Activated CD8-positive, alpha-beta T cell treated with anti-CD3 and anti-CD28 coated beads, Interleukin-2, amount 10 ng/mL, durations not matched to agents 7 days and 5 days (primary cell): ENCODE results near the gene KLHL1. TPM values are rescaled to one million over a fixed set of nuclear protein-coding genes. Genes with fewer than 3 reads are reported as not detected.

Source experiments
- total RNA-seq, 2 experiments: library from RNA; stranded (reverse); gene quantifications; one replicate each; pipeline ENCODE4 v1.2.3, GENCODE V29; 2021

Gene KLHL1
- total RNA-seq, 2 experiments from 2014 or later = not detected

Other genes with a start within 250 kb of the KLHL1 start
- gene ATXN8OS, start 626 bp downstream of the KLHL1 start, total RNA-seq = not detected